ENCODE data around the gene SLC2A14.
"Not testable (repeated sequence)": the region's sequence is repeated elsewhere in the genome, so short reads cannot be mapped to it uniquely, and the experiment has no call there.

Gene SLC2A14

GRCh38 chr12:7872566-7873319, at the start of gene SLC2A14:
SLC2A14 (minus strand) TSS chr12:7872915; CDS start chr12:7869880, 3,035 bp downstream.
- no peak for DNase-seq (ENCODE audit: low read depth)

GRCh38 chr12:7921181-7921580, 48.5 kb upstream of the SLC2A14 start:
- DNase-seq (ENCODE audit: low read depth), result not testable (repeated sequence)

- not testable (repeated sequence) for DNase-seq (ENCODE audit: low read depth)
Measured at GRCh38 chr12:7918268-7918590, 45.5 kb upstream of the SLC2A14 start.

GRCh38 chr12:7917392-7918267, 44.9 kb upstream of the SLC2A14 start:
- DNase-seq (ENCODE audit: low read depth), result no peak

GRCh38 chr12:7916936-7917335, 44.2 kb upstream of the SLC2A14 start:
- no peak for DNase-seq (ENCODE audit: low read depth)

- no peak for DNase-seq (ENCODE audit: low read depth)
Measured at GRCh38 chr12:7915661-7916403, 43.1 kb upstream of the SLC2A14 start.

GRCh38 chr12:7910106-7910505, 37.4 kb upstream of the SLC2A14 start:
- not testable (repeated sequence) for DNase-seq (ENCODE audit: low read depth)

- DNase-seq (ENCODE audit: low read depth), result no peak
Measured at GRCh38 chr12:7907009-7907408, 34.3 kb upstream of the SLC2A14 start.

- not testable (repeated sequence) for DNase-seq (ENCODE audit: low read depth)
Measured at GRCh38 chr12:7906303-7906702, 33.6 kb upstream of the SLC2A14 start.

GRCh38 chr12:7905600-7906125, 32.9 kb upstream of the SLC2A14 start:
- DNase-seq (ENCODE audit: low read depth), result not testable (repeated sequence)

- no peak for DNase-seq (ENCODE audit: low read depth)
Measured at GRCh38 chr12:7905071-7905470, 32.4 kb upstream of the SLC2A14 start.

- not testable (repeated sequence) for DNase-seq (ENCODE audit: low read depth)
Measured at GRCh38 chr12:7902416-7902815, 29.7 kb upstream of the SLC2A14 start.

- DNase-seq (ENCODE audit: low read depth), result no peak
Measured at GRCh38 chr12:7899755-7900154, 27.0 kb upstream of the SLC2A14 start.

- DNase-seq (ENCODE audit: low read depth), result not testable (repeated sequence)
Measured at GRCh38 chr12:7896726-7897125, 24.0 kb upstream of the SLC2A14 start.

GRCh38 chr12:7892186-7892980, 19.7 kb upstream of the SLC2A14 start:
- DNase-seq (ENCODE audit: low read depth), result no peak

- DNase-seq (ENCODE audit: low read depth), result no peak
Measured at GRCh38 chr12:7884689-7885088, 12.0 kb upstream of the SLC2A14 start.

GRCh38 chr12:7881736-7882120, 9.0 kb upstream of the SLC2A14 start:
- not testable (repeated sequence) for DNase-seq (ENCODE audit: low read depth)

GRCh38 chr12:7880952-7881735, 8.4 kb upstream of the SLC2A14 start:
- DNase-seq (ENCODE audit: low read depth), result not testable (repeated sequence)

- DNase-seq (ENCODE audit: low read depth), result no peak
Measured at GRCh38 chr12:7879246-7879645, 6.5 kb upstream of the SLC2A14 start.

GRCh38 chr12:7877420-7877819, 4.7 kb upstream of the SLC2A14 start:
- no peak for DNase-seq (ENCODE audit: low read depth)

GRCh38 chr12:7870335-7870734, 2.4 kb downstream of the SLC2A14 start:
- no peak for DNase-seq (ENCODE audit: low read depth)

All from HS-5 (cell line).